NCI-H1436 (cell line): ENCODE results near the gene TPRG1L.

Experiments
- DNase-seq: peaks from one replicate; lab custom pipeline; 2025; lab: John Stamatoyannopoulos, UW

TPRG1L gene

DNA sequence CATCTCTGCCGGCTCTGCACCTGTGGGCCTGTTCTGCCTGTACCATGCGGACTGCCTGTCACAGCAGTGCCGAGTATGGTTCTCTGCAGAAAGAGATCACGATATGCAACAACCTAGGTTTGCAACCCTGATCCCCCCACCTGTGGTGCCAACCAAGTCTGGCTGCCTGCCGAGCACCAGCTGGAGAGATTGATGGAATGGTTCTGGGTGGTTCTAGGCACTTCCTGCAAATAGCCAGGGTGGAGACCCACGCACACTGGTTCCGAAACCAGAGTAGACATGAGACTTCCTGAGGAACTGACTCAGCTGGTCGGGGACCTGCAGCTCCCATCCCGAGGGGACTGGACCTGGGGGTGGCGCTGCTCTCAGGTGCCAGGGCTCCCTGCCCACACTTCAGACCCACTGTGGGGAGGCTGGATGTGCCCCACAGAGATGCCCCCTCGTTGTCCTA, 5.4 kb downstream of the TPRG1L start:
- DNase-seq = no peak

GRCh38 chr1:3630914-3631313, 6.1 kb downstream of the TPRG1L start:
- no peak for DNase-seq

- no peak for DNase-seq
Observed at GRCh38 chr1:3631320-3632260, 6.8 kb downstream of the TPRG1L start.

GRCh38 chr1:3632298-3632697, 7.5 kb downstream of the TPRG1L start:
- DNase-seq = no peak

- no peak for DNase-seq
Observed at GRCh38 chr1:3632716-3633343, 8.0 kb downstream of the TPRG1L start.

DNA sequence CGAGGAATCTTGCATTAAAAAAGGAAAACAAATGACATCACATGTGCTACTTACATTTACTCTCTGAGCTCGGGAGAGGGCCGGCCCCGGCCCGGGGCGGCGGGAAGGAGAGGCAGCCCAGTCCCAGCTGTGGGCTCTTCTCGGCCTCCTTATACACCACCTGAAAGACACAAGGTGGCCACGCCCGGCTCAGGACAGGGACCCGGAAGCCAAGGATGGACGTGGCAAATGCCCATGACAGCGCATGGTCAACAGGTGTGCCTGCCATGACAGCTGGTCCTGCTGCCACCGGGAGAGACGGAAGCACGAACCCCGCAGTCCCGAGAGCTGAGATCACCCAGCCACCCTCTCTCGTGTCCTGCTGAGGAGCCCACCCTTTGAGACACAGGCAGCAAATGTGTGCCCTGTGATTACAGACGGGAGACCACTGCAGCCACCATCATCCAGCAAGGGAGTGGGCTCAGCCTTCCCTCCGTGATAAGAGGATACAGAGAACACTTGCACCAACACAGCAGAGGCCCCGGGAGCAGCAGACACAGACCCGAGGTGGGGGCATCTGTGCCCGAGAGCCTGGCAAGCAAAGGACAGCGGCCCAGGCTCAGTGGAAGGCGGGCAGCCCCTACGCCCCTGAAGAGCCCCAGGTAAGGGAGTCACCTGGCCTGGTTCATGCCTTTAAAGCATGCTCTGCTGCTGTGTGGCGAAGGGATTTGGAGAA, 8.7 kb downstream of the TPRG1L start:
- DNase-seq = no peak

GRCh38 chr1:3634059-3634800, 9.4 kb downstream of the TPRG1L start:
- DNase-seq = no peak

- no peak for DNase-seq
Observed at GRCh38 chr1:3636080-3636479, 11.3 kb downstream of the TPRG1L start.

GRCh38 chr1:3636531-3636930, 11.7 kb downstream of the TPRG1L start:
- DNase-seq = no peak

GRCh38 chr1:3638027-3638426, 13.2 kb downstream of the TPRG1L start:
- DNase-seq = no peak

GRCh38 chr1:3638676-3639075, 13.9 kb downstream of the TPRG1L start:
- DNase-seq = no peak

GRCh38 chr1:3639397-3639911, 14.6 kb downstream of the TPRG1L start:
- no peak for DNase-seq

DNA sequence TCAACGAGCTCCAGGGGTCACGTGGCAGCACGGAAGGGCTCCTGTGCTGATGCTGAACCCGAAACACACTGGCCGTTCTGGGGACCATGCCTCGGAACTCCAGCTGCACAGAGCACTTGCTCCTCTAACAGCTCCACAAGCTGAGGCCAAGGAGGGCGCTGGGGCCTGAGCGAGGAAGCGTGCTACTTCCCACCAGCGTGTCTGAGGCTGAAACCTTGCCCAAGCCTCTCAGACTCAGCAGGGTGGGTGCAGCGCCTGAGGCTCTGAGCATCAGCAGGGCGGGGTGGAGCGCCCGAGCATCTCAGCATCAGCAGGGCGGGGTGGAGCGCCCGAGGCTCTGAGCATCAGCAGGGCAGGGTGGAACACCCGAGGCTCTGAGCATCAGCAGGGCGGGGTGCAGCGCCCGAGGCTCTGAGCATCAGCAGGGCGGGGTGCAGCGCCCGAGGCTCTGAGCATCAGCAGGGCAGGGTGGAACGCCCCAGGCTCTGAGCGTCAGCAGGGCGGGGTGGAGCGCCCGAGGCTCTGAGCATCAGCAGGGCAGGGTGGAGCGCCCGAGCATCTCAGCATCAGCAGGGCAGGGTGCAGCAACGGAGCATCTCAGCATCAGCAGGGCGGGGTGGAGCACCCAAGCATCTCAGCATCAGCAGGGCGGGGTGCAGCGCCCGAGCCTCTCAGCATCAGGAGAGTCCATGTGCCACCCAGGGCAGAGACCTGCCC, 15.5 kb downstream of the TPRG1L start:
- DNase-seq = no peak

DNA sequence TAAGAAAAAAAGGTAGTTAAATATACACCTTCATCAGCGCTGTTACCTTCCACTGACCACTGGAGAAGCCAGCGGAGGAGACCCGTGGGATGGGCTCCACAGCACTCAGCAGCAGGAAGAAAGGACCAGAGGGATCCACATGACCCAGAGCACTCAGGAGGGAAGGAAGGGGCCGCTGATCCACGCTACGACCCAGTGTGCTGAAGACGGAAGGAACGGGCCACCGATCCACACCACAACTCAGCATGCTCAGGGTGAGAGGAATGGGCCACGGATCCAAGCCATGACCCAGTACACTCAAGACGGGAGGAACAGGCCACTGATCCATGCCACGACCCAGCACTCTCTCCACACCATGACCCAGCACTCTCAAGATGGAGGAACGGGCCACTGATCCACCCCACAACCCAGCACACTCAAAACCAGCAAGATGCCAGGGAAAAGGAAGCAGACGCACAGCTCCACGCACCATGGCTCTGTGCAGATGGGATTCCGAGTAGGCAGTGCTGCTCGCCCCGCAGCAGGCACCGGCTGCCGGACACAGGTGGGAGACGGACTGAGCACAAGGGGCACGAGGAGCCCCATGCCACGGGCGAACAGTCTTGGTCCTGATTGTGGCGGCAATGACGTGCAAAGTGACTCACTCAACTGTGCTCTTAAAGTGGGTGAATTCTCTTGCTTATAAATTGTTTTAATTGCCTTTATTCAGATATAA, 16.4 kb downstream of the TPRG1L start:
- no peak for DNase-seq

DNA sequence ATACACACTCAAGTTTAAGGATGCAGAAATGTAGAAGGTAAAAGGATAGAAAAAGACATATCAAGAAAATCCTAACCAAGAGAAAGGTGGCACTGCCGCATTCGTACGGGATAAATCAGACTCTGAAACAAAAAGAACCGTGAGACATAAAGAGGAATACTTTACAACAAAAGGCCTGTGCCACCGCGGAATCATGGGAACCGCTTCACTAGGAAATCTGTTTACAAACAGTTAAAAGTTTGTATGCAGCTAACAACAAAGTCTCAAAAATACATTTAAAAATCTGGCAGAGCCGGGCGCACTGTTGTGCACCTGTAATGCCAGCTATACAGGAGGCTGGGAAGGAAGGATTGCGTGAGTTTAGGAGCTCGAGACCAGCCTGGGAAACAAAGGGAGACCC, 17.0 kb downstream of the TPRG1L start:
- no peak for DNase-seq

GRCh38 chr1:3642919-3643675, 18.3 kb downstream of the TPRG1L start:
- DNase-seq = no peak

- no peak for DNase-seq
Observed at GRCh38 chr1:3644273-3644672, 19.5 kb downstream of the TPRG1L start.

GRCh38 chr1:3645247-3645646, 20.4 kb downstream of the TPRG1L start:
- DNase-seq = no peak

GRCh38 chr1:3645666-3646355, 21.0 kb downstream of the TPRG1L start:
- DNase-seq = no peak
